ENCODE measurements around the gene RCAN2. TPM values are rescaled to one million over a fixed set of nuclear protein-coding genes. Genes with fewer than 3 reads are reported as not detected.

RCAN2 gene
- total and polyA plus RNA-seq, 9 of the 15 experiments (the other 6 are each of a cell fraction or from before 2014, with no cell fraction given): 0.04 TPM; not detected in 8

- H3K9me3 ChIP-seq (replicated peaks; ENCODE audit: control insufficient read depth, insufficient read depth, low read depth, low read length): no peaks in the 10 kb centered on the region
- no peak overlapping the region for H3K4me2 ChIP-seq (ENCODE audit: insufficient read depth, low read length)
- no peak overlapping the region for H2AFZ ChIP-seq (ENCODE audit: low read depth, low read length)
- H3K27me3 ChIP-seq (ENCODE audit: control insufficient read depth in 2 of 2, insufficient read depth in 2 of 2, low read length in 2 of 2): no peaks in the 10 kb centered on the region
- no peaks in the 10 kb centered on the region for H3K36me3 ChIP-seq (ENCODE audit: control insufficient read depth, insufficient read depth, low read length)
- TF ChIP-seq ZNF512 (tag; IDR thresholded peaks at IDR 0.05) (no peak), ZC3H4 (CRISPR knock-in tag; IDR thresholded peaks at IDR 0.05; ENCODE audit: borderline replicate concordance) (no peak), HDAC1 (IDR thresholded peaks at IDR 0.05) (no peak), PYGO2 (tag; IDR thresholded peaks at IDR 0.05) (no peak), DACH1 (IDR thresholded peaks at IDR 0.05; ENCODE audit: partially characterized antibody) (no peak), ZKSCAN3 (CRISPR knock-in tag; IDR thresholded peaks at IDR 0.05) (no peak), FOXJ2 (tag; IDR thresholded peaks at IDR 0.05) (no peak), NELFE (IDR thresholded peaks at IDR 0.05; ENCODE audit: insufficient read depth, insufficient read length) (no peak), ZNF639 (CRISPR knock-in tag; conservative IDR thresholded peaks at IDR 0.05 in 1 of 2, IDR thresholded peaks at IDR 0.05 in 1 of 2) (no peak), SRF (CRISPR knock-in tag; IDR thresholded peaks at IDR 0.05) (no peak), ZNF586 (CRISPR knock-in tag; conservative IDR thresholded peaks at IDR 0.05) (no peak)
- POLR2A ChIA-PET: no interaction called here
- no TSS peak for BruUV-seq (replicated peaks)
- FAIRE-seq (no peak), ATAC-seq (no peak), DNase-seq (ENCODE audit: extremely low read depth in 1 of 4, low spot score in 3 of 4) (no peak)
- 3% methylated on average over 5 of the region's 5 CpGs for WGBS (ENCODE audit: insufficient coverage, low coverage, missing lambda C conversion rate)
- CTCF ChIA-PET (ENCODE audit: low intra/inter-chr PET ratio): no interaction called here
- H3K79me2 ChIP-seq (ENCODE audit: control insufficient read depth, insufficient read depth, low read length): no peaks in the 10 kb centered on the region
- in situ Hi-C loops (cut with MboI): no loop called here
- H3K27ac ChIP-seq (ENCODE audit: extremely low read depth, low read depth, low read length): no peak overlapping the region
- no peaks in the 10 kb centered on the region for H3K9me1 ChIP-seq (ENCODE audit: control insufficient read depth, insufficient read depth, low read length)
- intact Hi-C loops (cut with micrococcal nuclease): no loop called here
- no peaks in the 10 kb centered on the region for H3K4me1 ChIP-seq (replicated peaks in 1 of 2; ENCODE audit: control insufficient read depth in 2 of 2, insufficient read depth in 2 of 2, low read length in 2 of 2)
- no peak overlapping the region for H3K9ac ChIP-seq (ENCODE audit: insufficient read depth in 1 of 2, low read depth in 2 of 2, low read length in 2 of 2)
- no peak overlapping the region for H3K4me3 ChIP-seq
- no peaks in the 10 kb centered on the region for H4K20me1 ChIP-seq (replicated peaks; ENCODE audit: control insufficient read depth, insufficient read depth, low read length)
Measured at GRCh38 chr6:46269447-46270229, 221.6 kb downstream of the RCAN2 start.

Data from K562 (cell line).